ENCODE data around the gene FOXP1. TPM values are rescaled to one million over a fixed set of nuclear protein-coding genes. Genes with fewer than 3 reads are reported as not detected.

FOXP1 gene
- total and polyA plus RNA-seq, 2 experiments from 2014 or later = 37.4 to 59.9 TPM

GRCh38 chr3:71491154-71491752 lies 92.3 kb downstream of the FOXP1 start:
- Histone ChIP-seq H3K9me2 (ENCODE audit: insufficient read depth) (no peaks in the 10 kb centered on the region), H3K27ac (no peak overlapping the region), H3K79me2 (ENCODE audit: insufficient read depth) (peaks cover 28% of the 10 kb centered on the region), H3K4me2 (ENCODE audit: unreplicated experiment) (no peak overlapping the region), H3K4me1 (ENCODE audit: insufficient read depth) (peaks cover 13% of the 10 kb centered on the region), H3K4me3 (no peak overlapping the region), H3K27me3 (replicated peaks; ENCODE audit: insufficient read depth) (no peaks in the 10 kb centered on the region), H3F3A (ENCODE audit: insufficient read depth) (peaks cover 15% of the 10 kb centered on the region), H3K9me3 (ENCODE audit: low read depth) (no peaks in the 10 kb centered on the region), H3K9ac (no peak overlapping the region), H3K36me3 (ENCODE audit: low read depth) (peaks cover 15% of the 10 kb centered on the region; the same call in 1 of the 2 replicates), H2AFZ (no peak overlapping the region), H4K20me1 (ENCODE audit: insufficient read depth) (no peaks in the 10 kb centered on the region)
- in situ Hi-C loops (cut with MboI) = no loop called here
- no peak for DNase-seq
- TF ChIP-seq EZH2 (IDR thresholded peaks at IDR 0.05; ENCODE audit: insufficient read depth, poor library complexity, severe bottlenecking) = no peak
- TF ChIP-seq EZH2phosphoT487 (IDR thresholded peaks at IDR 0.05; ENCODE audit: insufficient read depth, low read depth) = no peak
- 89 to 93% methylated on average over 9 of the region's 9 CpGs for WGBS, 2 experiments (ENCODE audit: low coverage in 1 of 2, low lambda C conversion rate in 2 of 2, missing lambda C conversion rate in 2 of 2)

GRCh38 chr3:71490692-71491091 lies 92.8 kb downstream of the FOXP1 start:
- WGBS, 2 experiments (ENCODE audit: low coverage in 1 of 2, low lambda C conversion rate in 2 of 2, missing lambda C conversion rate in 2 of 2) = 98 to 100% methylated on average over 3 of the region's 3 CpGs
- no peak overlapping the region for H2AFZ ChIP-seq
- peaks cover 9% of the 10 kb centered on the region for H3F3A ChIP-seq (ENCODE audit: insufficient read depth)
- no peak overlapping the region for H3K9ac ChIP-seq
- no peaks in the 10 kb centered on the region for H3K9me2 ChIP-seq (ENCODE audit: insufficient read depth)
- H3K79me2 ChIP-seq (ENCODE audit: insufficient read depth) = peaks cover 34% of the 10 kb centered on the region
- H3K4me1 ChIP-seq (ENCODE audit: insufficient read depth) = peaks cover 8% of the 10 kb centered on the region
- no peak overlapping the region for H3K27ac ChIP-seq
- no peak for DNase-seq
- H3K4me3 ChIP-seq = no peak overlapping the region
- H3K4me2 ChIP-seq (ENCODE audit: unreplicated experiment) = no peak overlapping the region
- TF ChIP-seq EZH2 (IDR thresholded peaks at IDR 0.05; ENCODE audit: insufficient read depth, poor library complexity, severe bottlenecking) (no peak), EZH2phosphoT487 (IDR thresholded peaks at IDR 0.05; ENCODE audit: insufficient read depth, low read depth) (no peak)
- no peaks in the 10 kb centered on the region for H4K20me1 ChIP-seq (ENCODE audit: insufficient read depth)
- peaks cover 15% of the 10 kb centered on the region; the same call in 1 of the 2 replicates for H3K36me3 ChIP-seq (ENCODE audit: low read depth)
- no peaks in the 10 kb centered on the region for H3K9me3 ChIP-seq (ENCODE audit: low read depth)
- no peaks in the 10 kb centered on the region for H3K27me3 ChIP-seq (replicated peaks; ENCODE audit: insufficient read depth)
- in situ Hi-C loops (cut with MboI) = no loop called here

- 89 to 93% methylated on average over 9 of the region's 9 CpGs for WGBS, 2 experiments (ENCODE audit: low coverage in 1 of 2, low lambda C conversion rate in 2 of 2, missing lambda C conversion rate in 2 of 2)
- Histone ChIP-seq H3K79me2 (ENCODE audit: insufficient read depth) (peaks cover 33% of the 10 kb centered on the region), H3K4me3 (no peak overlapping the region), H4K20me1 (ENCODE audit: insufficient read depth) (no peaks in the 10 kb centered on the region), H3K27me3 (replicated peaks; ENCODE audit: insufficient read depth) (no peaks in the 10 kb centered on the region), H3K4me2 (ENCODE audit: unreplicated experiment) (no peak overlapping the region), H3F3A (ENCODE audit: insufficient read depth) (no peaks in the 10 kb centered on the region), H3K36me3 (ENCODE audit: low read depth) (peaks cover 15% of the 10 kb centered on the region; the same call in 1 of the 2 replicates), H3K4me1 (ENCODE audit: insufficient read depth) (0 out of 2 replicates have a peak, but pooled peaks cover 2% of the 10 kb centered on the region), H3K9me2 (ENCODE audit: insufficient read depth) (no peaks in the 10 kb centered on the region), H3K9me3 (ENCODE audit: low read depth) (no peaks in the 10 kb centered on the region), H2AFZ (no peak overlapping the region), H3K9ac (no peak overlapping the region), H3K27ac (no peak overlapping the region)
- TF ChIP-seq EZH2 (IDR thresholded peaks at IDR 0.05; ENCODE audit: insufficient read depth, poor library complexity, severe bottlenecking) = no peak
- no peak for TF ChIP-seq EZH2phosphoT487 (IDR thresholded peaks at IDR 0.05; ENCODE audit: insufficient read depth, low read depth)
- in situ Hi-C loops (cut with MboI) = no loop called here
- DNase-seq = no peak
Measured at GRCh38 chr3:71489315-71489761, 94.2 kb downstream of the FOXP1 start.

GRCh38 chr3:71488882-71489281 lies 94.6 kb downstream of the FOXP1 start:
- H3K9me3 ChIP-seq (ENCODE audit: low read depth) = no peaks in the 10 kb centered on the region
- H3K4me1 ChIP-seq (ENCODE audit: insufficient read depth) = no peaks in the 10 kb centered on the region
- 87 to 95% methylated on average over 9 of the region's 9 CpGs for whole genome bisulfite sequencing, 2 experiments (ENCODE audit: low coverage in 1 of 2, low lambda C conversion rate in 2 of 2, missing lambda C conversion rate in 2 of 2)
- no peak for TF ChIP-seq EZH2phosphoT487 (IDR thresholded peaks at IDR 0.05; ENCODE audit: insufficient read depth, low read depth)
- TF ChIP-seq EZH2 (IDR thresholded peaks at IDR 0.05; ENCODE audit: insufficient read depth, poor library complexity, severe bottlenecking) = no peak
- in situ Hi-C loops (cut with MboI) = no loop called here
- no peaks in the 10 kb centered on the region for H4K20me1 ChIP-seq (ENCODE audit: insufficient read depth)
- no peak overlapping the region for H3K4me2 ChIP-seq (ENCODE audit: unreplicated experiment)
- no peaks in the 10 kb centered on the region for H3K9me2 ChIP-seq (ENCODE audit: insufficient read depth)
- H3K27ac ChIP-seq = no peak overlapping the region
- H3K27me3 ChIP-seq (replicated peaks; ENCODE audit: insufficient read depth) = no peaks in the 10 kb centered on the region
- peaks cover 33% of the 10 kb centered on the region for H3K79me2 ChIP-seq (ENCODE audit: insufficient read depth)
- H3F3A ChIP-seq (ENCODE audit: insufficient read depth) = no peaks in the 10 kb centered on the region
- H3K4me3 ChIP-seq = no peak overlapping the region
- peaks cover 15% of the 10 kb centered on the region; the same call in 1 of the 2 replicates for H3K36me3 ChIP-seq (ENCODE audit: low read depth)
- H3K9ac ChIP-seq = no peak overlapping the region
- H2AFZ ChIP-seq = no peak overlapping the region
- DNase-seq = no peak
